Measurements from ENCODE around the gene KY. TPM values are rescaled to one million over a fixed set of nuclear protein-coding genes. Genes with fewer than 3 reads are reported as not detected.
"Not testable (repeated sequence)": the region's sequence is repeated elsewhere in the genome, so short reads cannot be mapped to it uniquely, and the experiment has no call there.

The KY gene
- total and polyA plus RNA-seq, 4 donors = 0.06 to 0.21 (median 0.15) TPM; not detected in 1

DNA sequence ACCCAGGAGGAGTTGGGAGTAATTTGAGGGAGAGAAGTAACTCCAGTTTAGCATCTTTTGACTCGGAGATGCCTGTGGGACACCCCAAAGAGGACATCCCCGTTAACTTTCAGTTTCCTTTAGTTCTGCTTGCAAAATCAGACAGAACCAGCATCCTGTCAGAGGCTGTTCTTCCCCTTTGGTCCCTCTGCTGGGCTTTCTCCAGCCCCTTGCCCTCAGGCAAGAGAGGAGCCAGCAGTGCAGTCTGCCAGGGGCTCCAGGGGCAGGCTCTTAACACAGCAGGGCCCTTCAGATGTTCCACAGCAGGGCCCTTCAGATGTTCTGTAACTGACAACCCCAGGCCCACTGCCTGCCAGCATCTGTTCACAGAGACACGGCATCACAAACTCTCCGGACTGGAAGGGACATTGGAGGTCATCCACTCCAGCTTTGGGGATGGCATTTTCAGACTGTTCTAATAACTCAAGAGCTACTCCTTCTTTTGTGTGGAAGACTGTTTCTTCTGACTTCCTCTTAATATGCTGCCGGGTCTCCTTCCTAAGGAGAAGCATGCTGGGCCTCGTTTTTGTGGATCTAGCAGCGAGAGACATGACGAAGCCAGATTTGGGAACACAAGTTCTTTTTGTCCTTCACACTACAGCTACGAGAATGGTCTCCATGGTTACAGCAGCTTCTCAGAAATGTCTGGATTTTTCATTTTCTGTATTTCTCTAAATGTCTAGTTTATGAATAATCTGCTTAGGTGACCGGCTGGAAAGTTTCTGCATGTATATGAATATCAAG lies 51.9 kb downstream of the KY start:
- H3K27ac ChIP-seq (ENCODE audit: low read depth in 1 of 2, low read length in 1 of 2) = no peak overlapping the region
- WGBS, 2 donors = 49 to 74% methylated on average over 10 of the region's 10 CpGs
- TF ChIP-seq, protein P1, sequence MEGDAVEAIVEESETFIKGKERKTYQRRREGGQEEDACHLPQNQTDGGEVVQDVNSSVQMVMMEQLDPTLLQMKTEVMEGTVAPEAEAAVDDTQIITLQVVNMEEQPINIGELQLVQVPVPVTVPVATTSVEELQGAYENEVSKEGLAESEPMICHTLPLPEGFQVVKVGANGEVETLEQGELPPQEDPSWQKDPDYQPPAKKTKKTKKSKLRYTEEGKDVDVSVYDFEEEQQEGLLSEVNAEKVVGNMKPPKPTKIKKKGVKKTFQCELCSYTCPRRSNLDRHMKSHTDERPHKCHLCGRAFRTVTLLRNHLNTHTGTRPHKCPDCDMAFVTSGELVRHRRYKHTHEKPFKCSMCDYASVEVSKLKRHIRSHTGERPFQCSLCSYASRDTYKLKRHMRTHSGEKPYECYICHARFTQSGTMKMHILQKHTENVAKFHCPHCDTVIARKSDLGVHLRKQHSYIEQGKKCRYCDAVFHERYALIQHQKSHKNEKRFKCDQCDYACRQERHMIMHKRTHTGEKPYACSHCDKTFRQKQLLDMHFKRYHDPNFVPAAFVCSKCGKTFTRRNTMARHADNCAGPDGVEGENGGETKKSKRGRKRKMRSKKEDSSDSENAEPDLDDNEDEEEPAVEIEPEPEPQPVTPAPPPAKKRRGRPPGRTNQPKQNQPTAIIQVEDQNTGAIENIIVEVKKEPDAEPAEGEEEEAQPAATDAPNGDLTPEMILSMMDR (IDR thresholded peaks at IDR 0.05; ENCODE audit: control extremely low read depth, extremely low read depth) = no peak

DNA sequence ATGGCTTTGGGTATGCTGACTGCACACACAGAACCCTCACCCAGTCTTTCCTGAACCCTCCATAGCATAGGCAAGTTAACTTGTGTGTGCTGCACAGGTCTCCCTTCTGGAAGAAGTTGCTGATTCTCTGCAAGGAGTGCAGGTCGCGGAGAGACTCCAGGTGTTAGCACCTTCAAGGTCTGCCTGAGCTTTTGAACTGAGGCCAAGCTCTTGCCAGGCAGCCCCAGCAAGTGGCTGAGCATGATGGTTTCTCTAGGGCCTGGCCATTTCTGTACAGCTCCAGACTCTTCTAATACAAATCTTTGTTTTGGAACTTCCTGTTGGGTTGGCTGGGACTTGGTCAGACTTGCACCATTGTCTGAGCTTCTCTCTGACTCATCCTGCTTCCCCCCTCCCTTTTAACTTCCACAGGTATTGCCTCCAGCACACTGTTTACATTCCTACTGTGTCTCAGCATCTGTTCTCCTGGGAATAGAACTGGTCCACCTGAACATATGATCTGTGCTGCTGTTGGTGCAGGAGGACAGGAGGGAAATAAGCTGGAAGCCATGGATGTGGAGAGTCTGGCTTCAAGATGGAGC lies 53.3 kb downstream of the KY start:
- peaks cover 0 to 26% (median 0%) of the 10 kb centered on the region in 5 donors for H3K4me1 ChIP-seq (ENCODE audit: control insufficient read depth in 5 of 5, insufficient read depth in 5 of 5, low read length in 5 of 5)
- H3K9me3 ChIP-seq (ENCODE audit: control insufficient read depth in 4 of 4, insufficient read depth in 3 of 4, low read length in 3 of 4) = peaks cover 0 to 3% (median 0%) of the 10 kb centered on the region in 4 donors
- WGBS, 2 donors = 32 to 67% methylated on average over 2 of the region's 2 CpGs
- H3K27ac ChIP-seq (ENCODE audit: low read depth in 1 of 2, low read length in 1 of 2) = no peak overlapping the region
- ATAC-seq (ENCODE audit: insufficient read depth, low FRiP score) = no peak
- H3K9ac ChIP-seq (ENCODE audit: insufficient read depth in 1 of 2, low read length in 2 of 2) = no peak overlapping the region
- TF ChIP-seq, protein P1 (IDR thresholded peaks at IDR 0.05; ENCODE audit: control extremely low read depth, extremely low read depth) = no peak
- no peak for DNase-seq
- H3K36me3 ChIP-seq (ENCODE audit: control insufficient read depth in 4 of 4, insufficient read depth in 4 of 4, low read length in 4 of 4) = no peaks in the 10 kb centered on the region
- peaks cover 0 to 2% (median 0%) of the 10 kb centered on the region in 3 donors for H3K27me3 ChIP-seq (ENCODE audit: control insufficient read depth in 3 of 3, insufficient read depth in 3 of 3, low read length in 2 of 3)
- H3K4me3 ChIP-seq = no peak overlapping the region

More for the DNA sequence above, 51.9 kb downstream of the KY start:
- Histone ChIP-seq H3K9ac (ENCODE audit: insufficient read depth in 1 of 2, low read length in 2 of 2) (no peak overlapping the region), H3K4me3 (no peak overlapping the region), H3K9me3 (ENCODE audit: control insufficient read depth in 4 of 4, insufficient read depth in 3 of 4, low read length in 3 of 4) (peaks cover 0 to 3% (median 0%) of the 10 kb centered on the region in 4 donors), H3K4me1 (ENCODE audit: control insufficient read depth in 5 of 5, insufficient read depth in 5 of 5, low read length in 5 of 5) (peaks cover 0 to 29% (median 0%) of the 10 kb centered on the region in 5 donors), H3K36me3 (ENCODE audit: control insufficient read depth in 4 of 4, insufficient read depth in 4 of 4, low read length in 4 of 4) (no peaks in the 10 kb centered on the region), H3K27me3 (ENCODE audit: control insufficient read depth in 3 of 3, insufficient read depth in 3 of 3, low read length in 2 of 3) (peaks cover 0 to 2% (median 0%) of the 10 kb centered on the region in 3 donors)
- ATAC-seq (ENCODE audit: insufficient read depth, low FRiP score) (no peak), DNase-seq (no peak)

DNA sequence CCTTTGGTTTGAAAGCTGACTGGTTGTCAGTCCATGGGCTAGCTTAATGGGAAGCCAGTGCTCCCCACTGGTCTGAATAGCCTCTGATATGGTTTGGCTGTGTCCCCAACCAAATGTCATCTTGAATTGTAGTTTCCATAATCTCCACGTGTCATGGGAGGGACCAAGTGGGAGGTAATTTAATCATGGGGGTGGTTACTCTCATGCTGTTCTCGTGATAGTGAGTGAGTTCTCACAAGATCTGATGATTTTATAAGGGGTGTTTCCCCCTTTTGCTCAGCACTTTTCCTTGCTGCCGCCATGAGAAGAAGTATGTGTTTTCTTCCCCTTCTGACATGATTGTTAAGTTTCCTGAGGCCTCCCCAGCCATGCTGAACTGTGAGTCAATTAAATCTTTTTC lies 55.8 kb downstream of the KY start:
- not testable (repeated sequence) for H3K4me1 ChIP-seq (ENCODE audit: control insufficient read depth in 5 of 5, insufficient read depth in 5 of 5, low read length in 5 of 5); H3K36me3 ChIP-seq (ENCODE audit: control insufficient read depth in 4 of 4, insufficient read depth in 4 of 4, low read length in 4 of 4); H3K9me3 ChIP-seq (ENCODE audit: control insufficient read depth in 4 of 4, insufficient read depth in 3 of 4, low read length in 3 of 4); H3K27ac ChIP-seq (ENCODE audit: low read depth in 1 of 2, low read length in 1 of 2); H3K27me3 ChIP-seq (ENCODE audit: control insufficient read depth in 3 of 3, insufficient read depth in 3 of 3, low read length in 2 of 3); H3K9ac ChIP-seq (ENCODE audit: insufficient read depth in 1 of 2, low read length in 2 of 2); DNase-seq; H3K4me3 ChIP-seq; ATAC-seq (ENCODE audit: insufficient read depth, low FRiP score)
- 53 to 64% methylated on average over 3 of the region's 3 CpGs for WGBS, 2 donors

DNA sequence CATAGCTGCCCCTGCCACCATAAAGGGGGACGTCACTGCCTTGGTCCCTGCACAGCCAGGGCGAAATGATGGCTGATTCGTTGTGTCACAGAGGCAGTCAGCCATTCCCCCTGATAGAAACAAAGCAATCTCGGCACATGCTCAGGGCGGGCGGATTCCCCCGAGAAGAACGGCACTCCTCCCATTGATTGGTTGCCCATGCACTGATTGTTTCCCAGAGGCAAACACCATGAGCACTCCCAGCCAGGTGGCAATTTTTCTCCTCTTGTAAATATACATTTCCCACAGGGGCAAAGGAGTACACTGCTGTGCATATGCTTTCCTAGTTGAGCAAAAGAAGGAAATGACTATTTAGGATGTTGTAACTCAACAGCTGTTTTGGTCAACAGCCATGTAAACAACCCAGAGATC lies 56.5 kb downstream of the KY start:
- H3K9me3 ChIP-seq (ENCODE audit: control insufficient read depth in 4 of 4, insufficient read depth in 3 of 4, low read length in 3 of 4) = peaks cover 0 to 3% (median 0%) of the 10 kb centered on the region in 4 donors
- WGBS, 2 donors = 57 to 77% methylated on average over 8 of the region's 8 CpGs
- peak in 2 of 3 donors; percentile 50 to 76 for DNase-seq
- H3K4me3 ChIP-seq = no peak overlapping the region
- no peak overlapping the region for H3K9ac ChIP-seq (ENCODE audit: insufficient read depth in 1 of 2, low read length in 2 of 2)
- peaks cover 0 to 2% (median 0%) of the 10 kb centered on the region in 3 donors for H3K27me3 ChIP-seq (ENCODE audit: control insufficient read depth in 3 of 3, insufficient read depth in 3 of 3, low read length in 2 of 3)
- TF ChIP-seq, protein P1 (IDR thresholded peaks at IDR 0.05; ENCODE audit: control extremely low read depth, extremely low read depth) = no peak
- no peak for ATAC-seq (ENCODE audit: insufficient read depth, low FRiP score)
- H3K36me3 ChIP-seq (ENCODE audit: control insufficient read depth in 4 of 4, insufficient read depth in 4 of 4, low read length in 4 of 4) = no peaks in the 10 kb centered on the region
- H3K4me1 ChIP-seq (ENCODE audit: control insufficient read depth in 5 of 5, insufficient read depth in 5 of 5, low read length in 5 of 5) = peaks cover 0 to 10% (median 0%) of the 10 kb centered on the region in 5 donors
- no peak overlapping the region for H3K27ac ChIP-seq (ENCODE audit: low read depth in 1 of 2, low read length in 1 of 2)

All from lung (tissue), 12 donors.